Caco-2 (cell line): ENCODE results near the gene FGF12. TPM values are rescaled to one million over a fixed set of nuclear protein-coding genes. Genes with fewer than 3 reads are reported as not detected.

ENCODE experiments used
- BruUV-seq: library from RNA; stranded (reverse); fragments of 400-500 nt; replicated peaks from 2 replicates; lab custom pipeline; 2021; lab: Mats Ljungman, UMichigan
- CTCF ChIA-PET: fragments of 300-600 bp; sonication (Branson Sonifier 250); formaldehyde crosslinking; loops from one replicate; lab custom pipeline; 2022; ENCODE audit warnings: antibody characterized with exemption; lab: Charles Lee
- POLR2A ChIA-PET: fragments of 300-600 bp; sonication (Branson Sonifier 250); formaldehyde crosslinking; loops from one replicate; lab custom pipeline; 2022; ENCODE audit warnings: antibody characterized with exemption; lab: Charles Lee
- DNase-seq, 2 experiments: peaks; one replicate each; pipeline versions ENCODE4 v3.0.0 to v3.0.0-alpha.2; 2020 to 2022
- H3K27me3 ChIP-seq: replicated peaks from 2 replicates; pipeline ENCODE4 v1.6.0; 2011; ENCODE audit warnings: low read length; ENCODE audit not compliant: control insufficient read depth, insufficient read depth
- H3K36me3 ChIP-seq: 2 replicates; pipeline ENCODE4 v1.5.1; 2011; ENCODE audit warnings: low read length; ENCODE audit not compliant: control insufficient read depth, insufficient read depth
- H3K4me1 ChIP-seq: fragments of 250-450 bp; sonication (Bioruptor Pico); 2 replicates; pipeline ENCODE4 v1.5.1; 2020; ENCODE audit warnings: mild to moderate bottlenecking
- H3K4me3 ChIP-seq: 2 replicates; pipeline ENCODE4 v1.5.1; 2011; ENCODE audit warnings: low read depth, mild to moderate bottlenecking, control low read depth, low read length
- H3K9me3 ChIP-seq: fragments of 250-450 bp; sonication (Bioruptor Pico); 2 replicates; pipeline ENCODE4 v1.5.1; 2020; ENCODE audit warnings: mild to moderate bottlenecking, moderate library complexity
- H3K27ac Mint-ChIP-seq: one replicate; pipeline ENCODE4 v1.8.0; 2022; ENCODE audit warnings: mixed read lengths; ENCODE audit not compliant: unreplicated experiment
- H3K27me3 Mint-ChIP-seq: one replicate; pipeline ENCODE4 v1.8.0; 2022; ENCODE audit warnings: mixed read lengths; ENCODE audit not compliant: insufficient read depth, unreplicated experiment
- H3K36me3 Mint-ChIP-seq: one replicate; pipeline ENCODE4 v1.8.0; 2022; ENCODE audit warnings: mild to moderate bottlenecking, mixed read lengths; ENCODE audit not compliant: insufficient read depth, unreplicated experiment
- H3K4me1 Mint-ChIP-seq: one replicate; pipeline ENCODE4 v1.8.0; 2022; ENCODE audit warnings: low read depth, mixed read lengths; ENCODE audit not compliant: unreplicated experiment
- H3K4me3 Mint-ChIP-seq: one replicate; pipeline ENCODE4 v1.8.0; 2022; ENCODE audit warnings: mild to moderate bottlenecking, moderate library complexity, mixed read lengths; ENCODE audit not compliant: unreplicated experiment
- H3K9me3 Mint-ChIP-seq: one replicate; pipeline ENCODE4 v1.8.0; 2022; ENCODE audit warnings: mixed read lengths; ENCODE audit not compliant: unreplicated experiment
- intact Hi-C: fragments of 100-400 bp; cut with micrococcal nuclease; formaldehyde crosslinking; loops from one replicate; pipeline ENCODE4 v1.10.0; 2022; ENCODE audit not compliant: unreplicated experiment
- total RNA-seq: library from RNA; stranded (reverse); gene quantifications from 2 replicates; pipeline ENCODE4 v1.2.3, GENCODE V29; 2022
- TF ChIP-seq, protein P1 (sequence below), 2 experiments: fragments of 200-600 bp in 1 of 2; IDR thresholded peaks; 1 replicate in 1 of 2; 2 replicates in 1 of 2; pipeline versions ENCODE4 v1.5.1 to v1.8.0; 2011 to 2022; ENCODE audit warnings: antibody characterized with exemption in 1 of 2, control low read depth in 1 of 2, inconsistent platforms in 1 of 2, low read depth in 1 of 2, low read length in 1 of 2, mild to moderate bottlenecking in 1 of 2, moderate library complexity in 1 of 2; ENCODE audit not compliant: insufficient read depth in 1 of 2, severe bottlenecking in 1 of 2, unreplicated experiment in 1 of 2

FGF12 gene
- total RNA-seq, 1 experiment from 2014 or later: 0.41 TPM

DNA sequence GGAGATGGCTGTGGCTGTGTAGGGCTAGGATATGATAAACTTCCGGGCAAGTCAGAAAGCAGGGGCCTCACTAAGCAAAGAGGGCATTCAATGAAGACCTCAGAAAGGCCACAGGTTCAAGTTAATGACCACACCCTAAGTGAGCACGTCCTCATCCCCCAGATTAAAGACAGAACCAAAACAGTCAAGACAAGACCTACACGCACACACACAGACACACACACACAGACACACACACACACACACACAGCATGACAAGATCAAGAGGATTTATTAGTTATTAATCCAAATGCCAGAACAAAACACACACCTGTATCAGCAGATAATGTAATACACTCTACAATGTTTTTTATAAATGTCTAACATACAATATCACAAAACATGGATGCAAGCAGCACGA lies 546.2 kb downstream of the FGF12 start:
- Mint-ChIP-seq H3K4me1 (no peaks in the 10 kb centered on the region), H3K27ac (no peak overlapping the region), H3K9me3 (peaks cover 2% of the 10 kb centered on the region), H3K27me3 (no peaks in the 10 kb centered on the region), H3K36me3 (no peaks in the 10 kb centered on the region), H3K4me3 (no peak overlapping the region)
- no peaks in the 10 kb centered on the region for H3K9me3 ChIP-seq
- H3K36me3 ChIP-seq: no peaks in the 10 kb centered on the region
- TF ChIP-seq, protein P1, sequence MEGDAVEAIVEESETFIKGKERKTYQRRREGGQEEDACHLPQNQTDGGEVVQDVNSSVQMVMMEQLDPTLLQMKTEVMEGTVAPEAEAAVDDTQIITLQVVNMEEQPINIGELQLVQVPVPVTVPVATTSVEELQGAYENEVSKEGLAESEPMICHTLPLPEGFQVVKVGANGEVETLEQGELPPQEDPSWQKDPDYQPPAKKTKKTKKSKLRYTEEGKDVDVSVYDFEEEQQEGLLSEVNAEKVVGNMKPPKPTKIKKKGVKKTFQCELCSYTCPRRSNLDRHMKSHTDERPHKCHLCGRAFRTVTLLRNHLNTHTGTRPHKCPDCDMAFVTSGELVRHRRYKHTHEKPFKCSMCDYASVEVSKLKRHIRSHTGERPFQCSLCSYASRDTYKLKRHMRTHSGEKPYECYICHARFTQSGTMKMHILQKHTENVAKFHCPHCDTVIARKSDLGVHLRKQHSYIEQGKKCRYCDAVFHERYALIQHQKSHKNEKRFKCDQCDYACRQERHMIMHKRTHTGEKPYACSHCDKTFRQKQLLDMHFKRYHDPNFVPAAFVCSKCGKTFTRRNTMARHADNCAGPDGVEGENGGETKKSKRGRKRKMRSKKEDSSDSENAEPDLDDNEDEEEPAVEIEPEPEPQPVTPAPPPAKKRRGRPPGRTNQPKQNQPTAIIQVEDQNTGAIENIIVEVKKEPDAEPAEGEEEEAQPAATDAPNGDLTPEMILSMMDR (IDR thresholded peaks at IDR 0.05; ENCODE audit: insufficient read depth in 1 of 2, low read depth in 1 of 2, low read length in 1 of 2, severe bottlenecking in 1 of 2, unreplicated experiment in 1 of 2): no peak
- H3K4me1 ChIP-seq: no peaks in the 10 kb centered on the region
- CTCF ChIA-PET: no interaction called here
- no TSS peak for BruUV-seq
- intact Hi-C loops: loop anchor here (10.0 kb wide), 2 partner anchors 134 to 766 kb away; no protein-coding TSS in a partner anchor
- POLR2A ChIA-PET: no interaction called here
- DNase-seq: no peak
- H3K27me3 ChIP-seq: no peaks in the 10 kb centered on the region
- H3K4me3 ChIP-seq: no peak overlapping the region

DNA sequence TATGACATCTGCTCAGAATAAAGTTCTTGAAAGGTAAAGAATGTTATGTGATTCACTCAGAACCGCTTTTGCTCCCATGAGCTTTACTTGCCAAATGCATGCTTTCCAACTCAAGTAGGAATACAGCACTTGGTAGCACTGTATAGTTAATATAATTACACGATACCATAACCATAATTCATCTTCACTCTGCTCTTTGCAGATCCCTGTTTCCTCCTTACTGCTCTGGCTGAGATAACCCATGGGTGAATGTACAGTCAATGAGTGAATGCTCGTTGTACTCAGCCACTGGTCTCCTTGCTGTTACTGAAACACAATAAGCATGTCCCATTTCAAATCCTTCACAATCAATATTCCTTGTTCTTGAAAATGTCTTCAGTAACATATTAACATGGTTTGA lies 550.0 kb downstream of the FGF12 start:
- Histone ChIP-seq H3K36me3 (no peaks in the 10 kb centered on the region), H3K4me3 (no peak overlapping the region), H3K27me3 (no peaks in the 10 kb centered on the region), H3K9me3 (no peaks in the 10 kb centered on the region), H3K4me1 (no peaks in the 10 kb centered on the region)
- H3K9me3 Mint-ChIP-seq: peaks cover 11% of the 10 kb centered on the region
- intact Hi-C loops: no loop called here
- no peak overlapping the region for H3K4me3 Mint-ChIP-seq
- TF ChIP-seq, protein P1 (IDR thresholded peaks at IDR 0.05; ENCODE audit: insufficient read depth in 1 of 2, low read depth in 1 of 2, low read length in 1 of 2, severe bottlenecking in 1 of 2, unreplicated experiment in 1 of 2): no peak
- no peak overlapping the region for H3K27ac Mint-ChIP-seq
- H3K4me1 Mint-ChIP-seq: no peaks in the 10 kb centered on the region
- no peak for DNase-seq
- no peaks in the 10 kb centered on the region for H3K27me3 Mint-ChIP-seq
- CTCF ChIA-PET: no interaction called here
- H3K36me3 Mint-ChIP-seq: peaks cover 6% of the 10 kb centered on the region
- POLR2A ChIA-PET: no interaction called here
- BruUV-seq: no TSS peak

DNA sequence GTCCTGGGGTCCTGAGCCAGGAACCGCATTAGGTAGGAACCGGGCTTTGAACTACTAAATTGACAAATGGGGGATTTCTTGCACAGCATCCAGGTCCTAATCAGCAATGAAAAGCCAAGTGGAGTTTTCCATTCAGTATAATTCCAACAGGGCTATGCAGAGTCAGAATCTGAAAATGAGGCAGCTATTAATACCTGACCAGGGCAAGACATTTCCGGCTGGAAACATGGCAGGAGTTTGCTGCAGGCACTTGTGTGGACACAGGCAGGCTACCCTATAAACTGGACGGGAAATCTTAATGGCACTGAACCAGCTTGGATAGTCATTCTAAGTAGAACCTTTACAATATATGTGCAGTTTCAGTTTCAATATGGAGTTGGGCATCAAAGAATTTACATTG lies 553.1 kb downstream of the FGF12 start:
- Histone ChIP-seq H3K9me3 (no peaks in the 10 kb centered on the region), H3K4me1 (peaks cover 12% of the 10 kb centered on the region), H3K27me3 (no peaks in the 10 kb centered on the region), H3K4me3 (no peak overlapping the region), H3K36me3 (no peaks in the 10 kb centered on the region)
- Mint-ChIP-seq H3K4me1 (peaks cover 6% of the 10 kb centered on the region), H3K27ac (no peak overlapping the region), H3K27me3 (no peaks in the 10 kb centered on the region), H3K36me3 (peaks cover 6% of the 10 kb centered on the region), H3K9me3 (peaks cover 11% of the 10 kb centered on the region), H3K4me3 (no peak overlapping the region)
- ChIA-PET POLR2A (no interaction called here), CTCF (no interaction called here)
- DNase-seq: no peak
- intact Hi-C loops: no loop called here
- no TSS peak for BruUV-seq
- TF ChIP-seq, protein P1 (IDR thresholded peaks at IDR 0.05; ENCODE audit: insufficient read depth in 1 of 2, low read depth in 1 of 2, low read length in 1 of 2, severe bottlenecking in 1 of 2, unreplicated experiment in 1 of 2): no peak
